GM23338 (cell line): ENCODE results near the gene NFIA. TPM values are rescaled to one million over a fixed set of nuclear protein-coding genes. Genes with fewer than 3 reads are reported as not detected.

ENCODE experiments used
- ATAC-seq: fragments of 200-7000 bp; cut with Tn5 transposase; 3 replicates; pipeline ENCODE4 v1.9.1; 2020
- DNase-seq: peaks from one replicate; pipeline ENCODE4 v3.0.0-alpha.2; 2015; ENCODE audit warnings: low spot score
- H2AFZ ChIP-seq: fragments of 200-600 bp; sonication (generic); 2 replicates; pipeline ENCODE4 v1.8.0; 2016; ENCODE audit warnings: antibody characterized with exemption, mild to moderate bottlenecking, moderate library complexity
- H3F3A ChIP-seq: fragments of 200-600 bp; sonication (generic); replicated peaks from 2 replicates; pipeline ENCODE4 v1.8.0; 2017; ENCODE audit warnings: antibody characterized with exemption, mixed run types, low read depth
- H3K27ac ChIP-seq: fragments of 200-600 bp; sonication (generic); 2 replicates; pipeline ENCODE4 v1.6.1; 2016; ENCODE audit warnings: low read depth
- H3K27me3 ChIP-seq: fragments of 200-600 bp; sonication (generic); 2 replicates; pipeline ENCODE4 v1.8.0; 2016; ENCODE audit warnings: mild to moderate bottlenecking, mixed run types, moderate library complexity; ENCODE audit not compliant: insufficient read depth
- H3K36me3 ChIP-seq: fragments of 200-600 bp; sonication (generic); 2 replicates; pipeline ENCODE4 v1.8.0; 2016; ENCODE audit warnings: mild to moderate bottlenecking; ENCODE audit not compliant: insufficient read depth
- H3K4me1 ChIP-seq: fragments of 200-600 bp; sonication (generic); 2 replicates; pipeline ENCODE4 v1.8.0; 2016; ENCODE audit warnings: mild to moderate bottlenecking, moderate library complexity; ENCODE audit not compliant: insufficient read depth
- H3K4me2 ChIP-seq: fragments of 200-600 bp; sonication (generic); 2 replicates; pipeline ENCODE4 v1.7.1; 2017; ENCODE audit warnings: mixed run types
- H3K4me3 ChIP-seq: fragments of 200-600 bp; sonication (generic); 2 replicates; pipeline ENCODE4 v1.6.1; 2016; ENCODE audit warnings: mixed run types
- H3K79me2 ChIP-seq: fragments of 200-600 bp; sonication (generic); replicated peaks from 2 replicates; pipeline ENCODE4 v1.8.0; 2017; ENCODE audit warnings: mild to moderate bottlenecking; ENCODE audit not compliant: insufficient read depth
- H3K9me2 ChIP-seq: fragments of 200-600 bp; sonication (generic); 2 replicates; pipeline ENCODE4 v1.8.0; 2017; ENCODE audit not compliant: insufficient read depth
- H4K20me1 ChIP-seq: fragments of 200-600 bp; sonication (generic); replicated peaks from 2 replicates; pipeline ENCODE4 v1.8.0; 2017; ENCODE audit warnings: mild to moderate bottlenecking; ENCODE audit not compliant: insufficient read depth
- H3K27ac Mint-ChIP-seq: 2 replicates; pipeline ENCODE4 v1.8.0; 2020; ENCODE audit warnings: inconsistent platforms, mild to moderate bottlenecking, moderate library complexity, mixed read lengths
- H3K27me3 Mint-ChIP-seq: 3 replicates; pipeline ENCODE4 v1.8.0; 2022; ENCODE audit warnings: low read depth, mild to moderate bottlenecking, moderate library complexity, mixed read lengths, inconsistent platforms; ENCODE audit not compliant: insufficient read depth, poor library complexity
- H3K36me3 Mint-ChIP-seq: 3 replicates; pipeline ENCODE4 v1.8.0; 2021; ENCODE audit warnings: low read depth, mild to moderate bottlenecking, inconsistent platforms, moderate library complexity, mixed read lengths
- H3K4me1 Mint-ChIP-seq: 3 replicates; pipeline ENCODE4 v1.8.0; 2020; ENCODE audit warnings: mild to moderate bottlenecking, inconsistent platforms, mixed read lengths
- H3K4me3 Mint-ChIP-seq: 3 replicates; pipeline ENCODE4 v1.8.0; 2021; ENCODE audit warnings: moderate library complexity, mild to moderate bottlenecking, inconsistent platforms, mixed read lengths
- H3K9me3 Mint-ChIP-seq: 3 replicates; pipeline ENCODE4 v1.8.0; 2020; ENCODE audit warnings: moderate library complexity, mild to moderate bottlenecking, inconsistent platforms, mixed read lengths
- CREB1 ChIP-seq: fragments of 250-450 bp; sonication (Bioruptor Pico); IDR thresholded peaks from 2 replicates; pipeline ENCODE4 v1.5.0; 2020; ENCODE audit warnings: low read depth, mild to moderate bottlenecking, moderate library complexity
- JUNB ChIP-seq: IDR thresholded peaks from one replicate; pipeline ENCODE4 v1.6.1; 2016; ENCODE audit warnings: antibody characterized with exemption; ENCODE audit not compliant: unreplicated experiment
- NANOG ChIP-seq: IDR thresholded peaks from 2 replicates; pipeline ENCODE4 v1.6.1; 2016; ENCODE audit warnings: antibody characterized with exemption, borderline replicate concordance
- POLR2AphosphoS5 ChIP-seq: IDR thresholded peaks from 2 replicates; pipeline ENCODE4 v1.6.1; 2016; ENCODE audit warnings: antibody characterized with exemption, low read depth
- STAT1 ChIP-seq: IDR thresholded peaks from one replicate; pipeline ENCODE4 v1.6.1; 2016; ENCODE audit warnings: antibody characterized with exemption; ENCODE audit not compliant: unreplicated experiment
- ZNF114 ChIP-seq: fragments of 250-450 bp; sonication (Bioruptor Pico); IDR thresholded peaks from 2 replicates; pipeline ENCODE4 v1.5.0; 2020; ENCODE audit warnings: mild to moderate bottlenecking, moderate library complexity
- ZNF331 ChIP-seq: fragments of 250-450 bp; sonication (Bioruptor Pico); IDR thresholded peaks from 2 replicates; pipeline ENCODE4 v1.5.0; 2020; ENCODE audit warnings: low read depth, mild to moderate bottlenecking, moderate library complexity
- polyA plus RNA-seq: library from polyadenylated mRNA; unstranded; fragments of >200 nt; fragmentation: Nextera tagmentation; extraction: Ambion mirVana; gene quantifications from 2 replicates; pipeline ENCODE4 v1.2.1, GENCODE V29; 2016
- total RNA-seq: library from RNA; depleted of rRNA; stranded (reverse); fragments of >200 nt; shearing (Covaris generic); gene quantifications from 2 replicates; pipeline ENCODE4 v1.2.3, GENCODE V29; 2014
- TF ChIP-seq, protein P1 (sequence below): fragments of 250-450 bp; sonication (Bioruptor Pico); IDR thresholded peaks from 2 replicates; pipeline ENCODE4 v1.5.0; 2020; ENCODE audit warnings: mild to moderate bottlenecking, moderate library complexity
- TF ChIP-seq, protein P2 (sequence below): IDR thresholded peaks from one replicate; pipeline ENCODE4 v1.6.1; 2018; ENCODE audit warnings: antibody characterized with exemption; ENCODE audit not compliant: unreplicated experiment
- TF ChIP-seq, protein P3 (sequence below), 2 experiments: fragments of 200-600 bp in 1 of 2; sonication (generic) in 1 of 2; conservative IDR thresholded peaks; 2 replicates each; pipeline versions ENCODE4 v1.5.1 to v1.6.1; 2016 to 2017; ENCODE audit warnings: antibody characterized with exemption in 2 of 2, low read depth in 2 of 2, mild to moderate bottlenecking in 2 of 2, moderate library complexity in 1 of 2

The NFIA gene
- total and polyA plus RNA-seq, 2 experiments from 2014 or later: 0.97 to 2.3 TPM

DNA sequence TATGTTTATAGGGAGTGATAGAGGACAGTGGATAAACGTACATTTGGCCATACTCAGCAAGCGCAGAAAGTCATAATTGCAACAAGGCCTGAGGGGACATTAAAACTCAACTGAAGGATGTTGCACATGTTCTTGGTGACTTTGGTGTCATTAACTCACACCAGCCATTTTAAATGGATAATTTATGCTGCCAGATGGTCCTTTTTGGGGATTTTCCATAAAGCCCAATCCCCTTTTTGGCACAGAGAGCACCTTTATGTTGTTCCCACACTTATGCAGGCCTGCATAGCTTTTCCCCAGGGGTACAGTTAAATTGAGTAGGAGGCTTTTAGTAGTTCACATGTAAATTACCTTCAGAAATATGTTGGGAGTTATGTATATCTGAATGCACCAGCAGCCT, 279.6 kb downstream of the NFIA start (continued):
- TF ChIP-seq, protein P1, sequence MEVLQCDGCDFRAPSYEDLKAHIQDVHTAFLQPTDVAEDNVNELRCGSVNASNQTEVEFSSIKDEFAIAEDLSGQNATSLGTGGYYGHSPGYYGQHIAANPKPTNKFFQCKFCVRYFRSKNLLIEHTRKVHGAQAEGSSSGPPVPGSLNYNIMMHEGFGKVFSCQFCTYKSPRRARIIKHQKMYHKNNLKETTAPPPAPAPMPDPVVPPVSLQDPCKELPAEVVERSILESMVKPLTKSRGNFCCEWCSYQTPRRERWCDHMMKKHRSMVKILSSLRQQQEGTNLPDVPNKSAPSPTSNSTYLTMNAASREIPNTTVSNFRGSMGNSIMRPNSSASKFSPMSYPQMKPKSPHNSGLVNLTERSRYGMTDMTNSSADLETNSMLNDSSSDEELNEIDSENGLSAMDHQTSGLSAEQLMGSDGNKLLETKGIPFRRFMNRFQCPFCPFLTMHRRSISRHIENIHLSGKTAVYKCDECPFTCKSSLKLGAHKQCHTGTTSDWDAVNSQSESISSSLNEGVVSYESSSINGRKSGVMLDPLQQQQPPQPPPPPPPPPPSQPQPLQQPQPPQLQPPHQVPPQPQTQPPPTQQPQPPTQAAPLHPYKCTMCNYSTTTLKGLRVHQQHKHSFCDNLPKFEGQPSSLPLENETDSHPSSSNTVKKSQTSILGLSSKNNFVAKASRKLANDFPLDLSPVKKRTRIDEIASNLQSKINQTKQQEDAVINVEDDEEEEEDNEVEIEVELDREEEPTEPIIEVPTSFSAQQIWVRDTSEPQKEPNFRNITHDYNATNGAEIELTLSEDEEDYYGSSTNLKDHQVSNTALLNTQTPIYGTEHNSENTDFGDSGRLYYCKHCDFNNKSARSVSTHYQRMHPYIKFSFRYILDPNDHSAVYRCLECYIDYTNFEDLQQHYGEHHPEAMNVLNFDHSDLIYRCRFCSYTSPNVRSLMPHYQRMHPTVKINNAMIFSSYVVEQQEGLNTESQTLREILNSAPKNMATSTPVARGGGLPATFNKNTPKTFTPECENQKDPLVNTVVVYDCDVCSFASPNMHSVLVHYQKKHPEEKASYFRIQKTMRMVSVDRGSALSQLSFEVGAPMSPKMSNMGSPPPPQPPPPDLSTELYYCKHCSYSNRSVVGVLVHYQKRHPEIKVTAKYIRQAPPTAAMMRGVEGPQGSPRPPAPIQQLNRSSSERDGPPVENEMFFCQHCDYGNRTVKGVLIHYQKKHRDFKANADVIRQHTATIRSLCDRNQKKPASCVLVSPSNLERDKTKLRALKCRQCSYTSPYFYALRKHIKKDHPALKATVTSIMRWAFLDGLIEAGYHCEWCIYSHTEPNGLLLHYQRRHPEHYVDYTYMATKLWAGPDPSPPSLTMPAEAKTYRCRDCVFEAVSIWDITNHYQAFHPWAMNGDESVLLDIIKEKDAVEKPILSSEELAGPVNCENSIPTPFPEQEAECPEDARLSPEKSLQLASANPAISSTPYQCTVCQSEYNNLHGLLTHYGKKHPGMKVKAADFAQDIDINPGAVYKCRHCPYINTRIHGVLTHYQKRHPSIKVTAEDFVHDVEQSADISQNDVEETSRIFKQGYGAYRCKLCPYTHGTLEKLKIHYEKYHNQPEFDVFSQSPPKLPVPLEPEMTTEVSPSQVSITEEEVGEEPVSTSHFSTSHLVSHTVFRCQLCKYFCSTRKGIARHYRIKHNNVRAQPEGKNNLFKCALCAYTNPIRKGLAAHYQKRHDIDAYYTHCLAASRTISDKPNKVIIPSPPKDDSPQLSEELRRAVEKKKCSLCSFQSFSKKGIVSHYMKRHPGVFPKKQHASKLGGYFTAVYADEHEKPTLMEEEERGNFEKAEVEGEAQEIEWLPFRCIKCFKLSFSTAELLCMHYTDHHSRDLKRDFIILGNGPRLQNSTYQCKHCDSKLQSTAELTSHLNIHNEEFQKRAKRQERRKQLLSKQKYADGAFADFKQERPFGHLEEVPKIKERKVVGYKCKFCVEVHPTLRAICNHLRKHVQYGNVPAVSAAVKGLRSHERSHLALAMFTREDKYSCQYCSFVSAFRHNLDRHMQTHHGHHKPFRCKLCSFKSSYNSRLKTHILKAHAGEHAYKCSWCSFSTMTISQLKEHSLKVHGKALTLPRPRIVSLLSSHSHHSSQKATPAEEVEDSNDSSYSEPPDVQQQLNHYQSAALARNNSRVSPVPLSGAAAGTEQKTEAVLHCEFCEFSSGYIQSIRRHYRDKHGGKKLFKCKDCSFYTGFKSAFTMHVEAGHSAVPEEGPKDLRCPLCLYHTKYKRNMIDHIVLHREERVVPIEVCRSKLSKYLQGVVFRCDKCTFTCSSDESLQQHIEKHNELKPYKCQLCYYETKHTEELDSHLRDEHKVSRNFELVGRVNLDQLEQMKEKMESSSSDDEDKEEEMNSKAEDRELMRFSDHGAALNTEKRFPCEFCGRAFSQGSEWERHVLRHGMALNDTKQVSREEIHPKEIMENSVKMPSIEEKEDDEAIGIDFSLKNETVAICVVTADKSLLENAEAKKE (CRISPR knock-in tag): no peak
- TF ChIP-seq, protein P2, sequence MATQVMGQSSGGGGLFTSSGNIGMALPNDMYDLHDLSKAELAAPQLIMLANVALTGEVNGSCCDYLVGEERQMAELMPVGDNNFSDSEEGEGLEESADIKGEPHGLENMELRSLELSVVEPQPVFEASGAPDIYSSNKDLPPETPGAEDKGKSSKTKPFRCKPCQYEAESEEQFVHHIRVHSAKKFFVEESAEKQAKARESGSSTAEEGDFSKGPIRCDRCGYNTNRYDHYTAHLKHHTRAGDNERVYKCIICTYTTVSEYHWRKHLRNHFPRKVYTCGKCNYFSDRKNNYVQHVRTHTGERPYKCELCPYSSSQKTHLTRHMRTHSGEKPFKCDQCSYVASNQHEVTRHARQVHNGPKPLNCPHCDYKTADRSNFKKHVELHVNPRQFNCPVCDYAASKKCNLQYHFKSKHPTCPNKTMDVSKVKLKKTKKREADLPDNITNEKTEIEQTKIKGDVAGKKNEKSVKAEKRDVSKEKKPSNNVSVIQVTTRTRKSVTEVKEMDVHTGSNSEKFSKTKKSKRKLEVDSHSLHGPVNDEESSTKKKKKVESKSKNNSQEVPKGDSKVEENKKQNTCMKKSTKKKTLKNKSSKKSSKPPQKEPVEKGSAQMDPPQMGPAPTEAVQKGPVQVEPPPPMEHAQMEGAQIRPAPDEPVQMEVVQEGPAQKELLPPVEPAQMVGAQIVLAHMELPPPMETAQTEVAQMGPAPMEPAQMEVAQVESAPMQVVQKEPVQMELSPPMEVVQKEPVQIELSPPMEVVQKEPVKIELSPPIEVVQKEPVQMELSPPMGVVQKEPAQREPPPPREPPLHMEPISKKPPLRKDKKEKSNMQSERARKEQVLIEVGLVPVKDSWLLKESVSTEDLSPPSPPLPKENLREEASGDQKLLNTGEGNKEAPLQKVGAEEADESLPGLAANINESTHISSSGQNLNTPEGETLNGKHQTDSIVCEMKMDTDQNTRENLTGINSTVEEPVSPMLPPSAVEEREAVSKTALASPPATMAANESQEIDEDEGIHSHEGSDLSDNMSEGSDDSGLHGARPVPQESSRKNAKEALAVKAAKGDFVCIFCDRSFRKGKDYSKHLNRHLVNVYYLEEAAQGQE: no peak
- TF ChIP-seq NANOG (no peak), CREB1 (no peak), ZNF114 (CRISPR knock-in tag) (no peak), POLR2AphosphoS5 (no peak)

DNA sequence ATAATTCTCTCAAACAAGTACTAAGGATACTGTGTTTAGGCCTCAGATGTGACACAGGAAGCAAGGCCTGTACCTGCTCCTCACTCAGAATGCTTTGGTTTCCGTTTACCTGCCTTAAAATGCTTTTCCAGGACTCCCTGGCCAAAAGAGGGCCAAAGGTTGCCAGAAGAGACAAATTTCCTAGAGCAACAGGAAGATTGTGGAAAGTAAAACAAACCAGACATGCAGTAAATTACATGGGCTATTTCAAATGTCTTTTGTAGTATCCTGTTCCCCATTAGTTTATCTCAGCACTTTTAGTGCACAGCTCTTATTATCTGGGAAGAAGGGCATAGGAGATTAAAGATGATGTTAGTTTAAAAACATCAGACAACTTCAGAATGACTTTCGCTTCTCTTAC, 280.0 kb downstream of the NFIA start:
- ATAC-seq: no peak
- no peak overlapping the region for H3K27ac ChIP-seq
- TF ChIP-seq ZNF331 (CRISPR knock-in tag): no peak
- TF ChIP-seq, protein P2: no peak
- TF ChIP-seq ZNF114 (CRISPR knock-in tag): no peak
- no peak for TF ChIP-seq NANOG
- TF ChIP-seq POLR2AphosphoS5: no peak
- TF ChIP-seq, protein P3, sequence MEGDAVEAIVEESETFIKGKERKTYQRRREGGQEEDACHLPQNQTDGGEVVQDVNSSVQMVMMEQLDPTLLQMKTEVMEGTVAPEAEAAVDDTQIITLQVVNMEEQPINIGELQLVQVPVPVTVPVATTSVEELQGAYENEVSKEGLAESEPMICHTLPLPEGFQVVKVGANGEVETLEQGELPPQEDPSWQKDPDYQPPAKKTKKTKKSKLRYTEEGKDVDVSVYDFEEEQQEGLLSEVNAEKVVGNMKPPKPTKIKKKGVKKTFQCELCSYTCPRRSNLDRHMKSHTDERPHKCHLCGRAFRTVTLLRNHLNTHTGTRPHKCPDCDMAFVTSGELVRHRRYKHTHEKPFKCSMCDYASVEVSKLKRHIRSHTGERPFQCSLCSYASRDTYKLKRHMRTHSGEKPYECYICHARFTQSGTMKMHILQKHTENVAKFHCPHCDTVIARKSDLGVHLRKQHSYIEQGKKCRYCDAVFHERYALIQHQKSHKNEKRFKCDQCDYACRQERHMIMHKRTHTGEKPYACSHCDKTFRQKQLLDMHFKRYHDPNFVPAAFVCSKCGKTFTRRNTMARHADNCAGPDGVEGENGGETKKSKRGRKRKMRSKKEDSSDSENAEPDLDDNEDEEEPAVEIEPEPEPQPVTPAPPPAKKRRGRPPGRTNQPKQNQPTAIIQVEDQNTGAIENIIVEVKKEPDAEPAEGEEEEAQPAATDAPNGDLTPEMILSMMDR (conservative IDR thresholded peaks at IDR 0.05; ENCODE audit: low read depth in 2 of 2): no peak
- TF ChIP-seq STAT1: no peak
- no peak for TF ChIP-seq JUNB

More for the DNA sequence above, 280.0 kb downstream of the NFIA start:
- Mint-ChIP-seq H3K27me3 (peaks cover 2% of the 10 kb centered on the region), H3K4me1 (peaks cover 5% of the 10 kb centered on the region; the same call in 1 of the 3 replicates), H3K27ac (no peak overlapping the region), H3K36me3 (no peaks in the 10 kb centered on the region), H3K4me3 (no peak overlapping the region), H3K9me3 (no peaks in the 10 kb centered on the region)
- Histone ChIP-seq H3K9me2 (no peaks in the 10 kb centered on the region), H4K20me1 (no peaks in the 10 kb centered on the region), H3K4me3 (no peak overlapping the region), H3K36me3 (no peaks in the 10 kb centered on the region), H3K27me3 (no peaks in the 10 kb centered on the region), H3K4me1 (0 out of 2 replicates have a peak, but pooled peaks cover 6% of the 10 kb centered on the region), H3K4me2 (no peak overlapping the region), H3F3A (no peaks in the 10 kb centered on the region), H2AFZ (no peak overlapping the region), H3K79me2 (no peaks in the 10 kb centered on the region)
- DNase-seq: no peak
